ENCODE data around the gene EVA1B. TPM values are rescaled to one million over a fixed set of nuclear protein-coding genes. Genes with fewer than 3 reads are reported as not detected.

The EVA1B gene
- total and polyA plus RNA-seq, 2 of the 13 experiments (the other 11 are each of a cell fraction or from before 2014, with no cell fraction given) = 3.9 to 6.6 TPM

DNA sequence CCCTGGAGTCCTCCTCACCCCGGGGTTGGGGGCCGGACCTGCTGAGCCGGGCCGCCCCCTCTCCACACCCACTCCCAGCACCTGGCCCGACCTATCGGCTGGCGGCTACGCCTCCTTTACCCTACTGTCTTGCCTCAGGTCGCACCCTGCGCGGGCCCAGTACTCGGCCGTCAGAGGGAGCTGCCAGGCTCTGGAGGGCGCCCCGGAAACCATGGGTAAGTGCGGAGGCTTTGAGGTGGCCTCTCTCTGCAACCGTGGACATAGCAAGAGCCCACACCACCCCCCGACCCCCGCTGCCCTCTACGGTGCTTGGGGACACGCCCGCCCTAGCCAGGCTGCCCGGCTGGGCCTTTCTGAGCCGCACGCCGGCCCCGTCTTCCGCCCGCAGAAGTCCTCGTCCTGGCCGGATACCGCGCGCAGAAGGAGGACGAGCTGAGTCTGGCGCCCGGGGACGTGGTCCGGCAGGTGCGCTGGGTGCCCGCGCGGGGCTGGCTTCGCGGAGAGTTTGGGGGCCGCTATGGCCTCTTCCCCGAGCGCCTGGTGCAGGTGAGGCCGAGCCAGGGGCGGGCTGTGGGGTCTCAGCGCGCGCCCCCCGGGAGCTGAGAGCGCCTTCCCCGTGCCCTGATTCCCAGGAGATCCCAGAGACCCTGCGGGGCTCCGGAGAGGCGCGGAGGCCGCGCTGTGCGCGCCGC, 17.1 kb downstream of the EVA1B start, which contains the start of gene SH3D21 (continued):
- TF ChIP-seq, protein P1, sequence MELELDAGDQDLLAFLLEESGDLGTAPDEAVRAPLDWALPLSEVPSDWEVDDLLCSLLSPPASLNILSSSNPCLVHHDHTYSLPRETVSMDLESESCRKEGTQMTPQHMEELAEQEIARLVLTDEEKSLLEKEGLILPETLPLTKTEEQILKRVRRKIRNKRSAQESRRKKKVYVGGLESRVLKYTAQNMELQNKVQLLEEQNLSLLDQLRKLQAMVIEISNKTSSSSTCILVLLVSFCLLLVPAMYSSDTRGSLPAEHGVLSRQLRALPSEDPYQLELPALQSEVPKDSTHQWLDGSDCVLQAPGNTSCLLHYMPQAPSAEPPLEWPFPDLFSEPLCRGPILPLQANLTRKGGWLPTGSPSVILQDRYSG (CRISPR knock-in tag; IDR thresholded peaks at IDR 0.05) = no peak
- TF ChIP-seq HNRNPH1 (optimal IDR thresholded peaks at IDR 0.05; ENCODE audit: low read depth, low read length) (no peak), NFIB (CRISPR knock-in tag; IDR thresholded peaks at IDR 0.05; ENCODE audit: borderline replicate concordance) (no peak), KLF11 (CRISPR knock-in tag; IDR thresholded peaks at IDR 0.05) (no peak), PHF8 (CRISPR knock-in tag; IDR thresholded peaks at IDR 0.05) (peak; percentile 78), ZNF225 (CRISPR knock-in tag; IDR thresholded peaks at IDR 0.05) (no peak), ZNF674 (CRISPR knock-in tag; IDR thresholded peaks at IDR 0.05; ENCODE audit: low read depth) (no peak), MYNN (CRISPR knock-in tag; IDR thresholded peaks at IDR 0.05; ENCODE audit: low read depth) (no peak; the same call in 1 of the 2 replicates), NKX3-1 (CRISPR knock-in tag; IDR thresholded peaks at IDR 0.05) (peak; percentile 47; the same call in 1 of the 2 replicates), MED1 (CRISPR knock-in tag; IDR thresholded peaks at IDR 0.05) (no peak; the same call in none of the 2 replicates), AGO1 (IDR thresholded peaks at IDR 0.05; ENCODE audit: low read depth, low read length, poor library complexity, severe bottlenecking) (peak; percentile 72), ZNF33B (CRISPR knock-in tag; IDR thresholded peaks at IDR 0.05) (peak; percentile 76), IRX3 (CRISPR knock-in tag; IDR thresholded peaks at IDR 0.05; ENCODE audit: borderline replicate concordance, low read depth) (0 out of 2 replicates have a peak, but pooled peaks have one; percentile 44), CREB1 (IDR thresholded peaks at IDR 0.05) (no peak), CREB1 (CRISPR knock-in tag; IDR thresholded peaks at IDR 0.05) (no peak), ZNF670 (CRISPR knock-in tag; IDR thresholded peaks at IDR 0.05; ENCODE audit: borderline replicate concordance) (peak; percentile 47; the same call in 1 of the 2 replicates), ZNF747 (CRISPR knock-in tag; IDR thresholded peaks at IDR 0.05; ENCODE audit: borderline replicate concordance) (no peak; the same call in 1 of the 2 replicates)
- TF ChIP-seq, protein P2, sequence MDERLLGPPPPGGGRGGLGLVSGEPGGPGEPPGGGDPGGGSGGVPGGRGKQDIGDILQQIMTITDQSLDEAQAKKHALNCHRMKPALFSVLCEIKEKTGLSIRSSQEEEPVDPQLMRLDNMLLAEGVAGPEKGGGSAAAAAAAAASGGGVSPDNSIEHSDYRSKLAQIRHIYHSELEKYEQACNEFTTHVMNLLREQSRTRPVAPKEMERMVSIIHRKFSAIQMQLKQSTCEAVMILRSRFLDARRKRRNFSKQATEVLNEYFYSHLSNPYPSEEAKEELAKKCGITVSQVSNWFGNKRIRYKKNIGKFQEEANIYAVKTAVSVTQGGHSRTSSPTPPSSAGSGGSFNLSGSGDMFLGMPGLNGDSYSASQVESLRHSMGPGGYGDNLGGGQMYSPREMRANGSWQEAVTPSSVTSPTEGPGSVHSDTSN (CRISPR knock-in tag; IDR thresholded peaks at IDR 0.05) = no peak
- TF ChIP-seq, protein P3, sequence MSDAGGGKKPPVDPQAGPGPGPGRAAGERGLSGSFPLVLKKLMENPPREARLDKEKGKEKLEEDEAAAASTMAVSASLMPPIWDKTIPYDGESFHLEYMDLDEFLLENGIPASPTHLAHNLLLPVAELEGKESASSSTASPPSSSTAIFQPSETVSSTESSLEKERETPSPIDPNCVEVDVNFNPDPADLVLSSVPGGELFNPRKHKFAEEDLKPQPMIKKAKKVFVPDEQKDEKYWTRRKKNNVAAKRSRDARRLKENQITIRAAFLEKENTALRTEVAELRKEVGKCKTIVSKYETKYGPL (CRISPR knock-in tag; IDR thresholded peaks at IDR 0.05) = peak; percentile 17; the same call in 1 of the 2 replicates
- TF ChIP-seq, protein P4, sequence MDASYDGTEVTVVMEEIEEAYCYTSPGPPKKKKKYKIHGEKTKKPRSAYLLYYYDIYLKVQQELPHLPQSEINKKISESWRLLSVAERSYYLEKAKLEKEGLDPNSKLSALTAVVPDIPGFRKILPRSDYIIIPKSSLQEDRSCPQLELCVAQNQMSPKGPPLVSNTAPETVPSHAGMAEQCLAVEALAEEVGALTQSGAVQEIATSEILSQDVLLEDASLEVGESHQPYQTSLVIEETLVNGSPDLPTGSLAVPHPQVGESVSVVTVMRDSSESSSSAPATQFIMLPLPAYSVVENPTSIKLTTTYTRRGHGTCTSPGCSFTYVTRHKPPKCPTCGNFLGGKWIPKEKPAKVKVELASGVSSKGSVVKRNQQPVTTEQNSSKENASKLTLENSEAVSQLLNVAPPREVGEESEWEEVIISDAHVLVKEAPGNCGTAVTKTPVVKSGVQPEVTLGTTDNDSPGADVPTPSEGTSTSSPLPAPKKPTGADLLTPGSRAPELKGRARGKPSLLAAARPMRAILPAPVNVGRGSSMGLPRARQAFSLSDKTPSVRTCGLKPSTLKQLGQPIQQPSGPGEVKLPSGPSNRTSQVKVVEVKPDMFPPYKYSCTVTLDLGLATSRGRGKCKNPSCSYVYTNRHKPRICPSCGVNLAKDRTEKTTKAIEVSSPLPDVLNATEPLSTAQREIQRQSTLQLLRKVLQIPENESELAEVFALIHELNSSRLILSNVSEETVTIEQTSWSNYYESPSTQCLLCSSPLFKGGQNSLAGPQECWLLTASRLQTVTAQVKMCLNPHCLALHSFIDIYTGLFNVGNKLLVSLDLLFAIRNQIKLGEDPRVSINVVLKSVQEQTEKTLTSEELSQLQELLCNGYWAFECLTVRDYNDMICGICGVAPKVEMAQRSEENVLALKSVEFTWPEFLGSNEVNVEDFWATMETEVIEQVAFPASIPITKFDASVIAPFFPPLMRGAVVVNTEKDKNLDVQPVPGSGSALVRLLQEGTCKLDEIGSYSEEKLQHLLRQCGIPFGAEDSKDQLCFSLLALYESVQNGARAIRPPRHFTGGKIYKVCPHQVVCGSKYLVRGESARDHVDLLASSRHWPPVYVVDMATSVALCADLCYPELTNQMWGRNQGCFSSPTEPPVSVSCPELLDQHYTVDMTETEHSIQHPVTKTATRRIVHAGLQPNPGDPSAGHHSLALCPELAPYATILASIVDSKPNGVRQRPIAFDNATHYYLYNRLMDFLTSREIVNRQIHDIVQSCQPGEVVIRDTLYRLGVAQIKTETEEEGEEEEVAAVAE (CRISPR knock-in tag; IDR thresholded peaks at IDR 0.05; ENCODE audit: borderline replicate concordance) = no peak
